ENCODE measurements around the gene PDHX.

DNA sequence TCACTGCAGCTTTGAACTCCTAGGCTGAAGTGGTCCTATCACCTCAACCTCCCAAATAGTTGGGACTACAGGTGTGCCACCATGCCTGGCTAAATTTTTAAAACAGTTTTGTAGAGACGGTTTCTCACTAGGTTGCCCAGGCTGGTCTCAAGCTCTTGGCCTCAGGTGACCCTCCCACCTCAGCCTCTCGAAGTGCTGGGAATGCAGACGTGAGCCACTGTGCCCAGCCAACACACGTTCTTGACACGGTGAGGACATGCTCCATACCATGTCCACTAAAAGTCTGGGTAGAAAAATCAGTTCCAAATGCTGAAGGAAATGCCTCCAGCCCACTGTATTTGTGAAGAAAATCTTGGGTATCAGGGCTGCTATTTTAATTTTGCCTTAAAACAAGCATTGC lies 46.9 kb downstream of the PDHX start:
- no peak for TF ChIP-seq POLR2AphosphoS5 (IDR thresholded peaks at IDR 0.05)
- TF ChIP-seq, protein P1, sequence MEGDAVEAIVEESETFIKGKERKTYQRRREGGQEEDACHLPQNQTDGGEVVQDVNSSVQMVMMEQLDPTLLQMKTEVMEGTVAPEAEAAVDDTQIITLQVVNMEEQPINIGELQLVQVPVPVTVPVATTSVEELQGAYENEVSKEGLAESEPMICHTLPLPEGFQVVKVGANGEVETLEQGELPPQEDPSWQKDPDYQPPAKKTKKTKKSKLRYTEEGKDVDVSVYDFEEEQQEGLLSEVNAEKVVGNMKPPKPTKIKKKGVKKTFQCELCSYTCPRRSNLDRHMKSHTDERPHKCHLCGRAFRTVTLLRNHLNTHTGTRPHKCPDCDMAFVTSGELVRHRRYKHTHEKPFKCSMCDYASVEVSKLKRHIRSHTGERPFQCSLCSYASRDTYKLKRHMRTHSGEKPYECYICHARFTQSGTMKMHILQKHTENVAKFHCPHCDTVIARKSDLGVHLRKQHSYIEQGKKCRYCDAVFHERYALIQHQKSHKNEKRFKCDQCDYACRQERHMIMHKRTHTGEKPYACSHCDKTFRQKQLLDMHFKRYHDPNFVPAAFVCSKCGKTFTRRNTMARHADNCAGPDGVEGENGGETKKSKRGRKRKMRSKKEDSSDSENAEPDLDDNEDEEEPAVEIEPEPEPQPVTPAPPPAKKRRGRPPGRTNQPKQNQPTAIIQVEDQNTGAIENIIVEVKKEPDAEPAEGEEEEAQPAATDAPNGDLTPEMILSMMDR (IDR thresholded peaks at IDR 0.05) = no peak
- TF ChIP-seq POLR2A (IDR thresholded peaks at IDR 0.05) = no peak
- no peak for TF ChIP-seq EP300 (IDR thresholded peaks at IDR 0.05)

Measured in gastroesophageal sphincter (tissue), 3 donors.